Natural killer cell (primary cell): ENCODE results near the gene TXNRD1. TPM values are rescaled to one million over a fixed set of nuclear protein-coding genes. Genes with fewer than 3 reads are reported as not detected.
A peak's percentile ranks its signal among the peaks of the same experiment; 100 is the strongest.

Experiments used
- ATAC-seq, 3 donors: fragments of 150-1000 bp in 2 of 3; fragments of 200-7000 bp in 1 of 3; cut with Tn5 transposase; 1 replicate in 1 of 3; 2 replicates in 2 of 3; pipeline ENCODE4 v1.10.0; 2021; ENCODE audit warnings: mild to moderate bottlenecking in 2 of 3, moderate library complexity in 2 of 3
- DNase-seq, 2 donors: peaks; one replicate each; pipeline versions ENCODE4 v3.0.0 to v3.0.0-alpha.2; 2013 to 2021; ENCODE audit warnings: mixed read lengths in 1 of 2
- H3K27ac ChIP-seq: one replicate; pipeline ENCODE4 v1.5.1; 2013; ENCODE audit warnings: mild to moderate bottlenecking, low read length
- H3K27me3 ChIP-seq: one replicate; pipeline ENCODE4 v1.6.1; 2013; ENCODE audit warnings: low read length; ENCODE audit not compliant: control insufficient read depth, insufficient read depth
- H3K36me3 ChIP-seq: one replicate; pipeline ENCODE4 v1.6.1; 2013; ENCODE audit warnings: low read length; ENCODE audit not compliant: control insufficient read depth, insufficient read depth
- H3K4me1 ChIP-seq: one replicate; pipeline ENCODE4 v1.6.1; 2013; ENCODE audit warnings: low read length; ENCODE audit not compliant: control insufficient read depth, insufficient read depth
- H3K4me3 ChIP-seq: one replicate; pipeline ENCODE4 v1.5.1; 2013; ENCODE audit warnings: low read length
- H3K9me3 ChIP-seq: one replicate; pipeline ENCODE4 v1.6.1; 2013; ENCODE audit warnings: low read length; ENCODE audit not compliant: control insufficient read depth, insufficient read depth
- H3K27ac Mint-ChIP-seq, 2 donors: one replicate each; pipeline ENCODE4 v1.8.0; 2022; ENCODE audit warnings: mild to moderate bottlenecking in 2 of 2, mixed read lengths in 2 of 2, moderate library complexity in 1 of 2
- H3K27me3 Mint-ChIP-seq, 2 donors: one replicate each; pipeline ENCODE4 v1.8.0; 2022; ENCODE audit warnings: low read depth in 2 of 2, mixed read lengths in 2 of 2
- H3K36me3 Mint-ChIP-seq: one replicate; pipeline ENCODE4 v1.8.0; 2022; ENCODE audit warnings: mixed read lengths
- H3K4me1 Mint-ChIP-seq, 2 donors: one replicate each; pipeline ENCODE4 v1.8.0; 2022; ENCODE audit warnings: mixed read lengths in 2 of 2
- H3K4me3 Mint-ChIP-seq: one replicate; pipeline ENCODE4 v1.8.0; 2022; ENCODE audit warnings: mild to moderate bottlenecking, moderate library complexity, mixed read lengths
- H3K9me3 Mint-ChIP-seq, 2 donors: one replicate each; pipeline ENCODE4 v1.8.0; 2022; ENCODE audit warnings: mixed read lengths in 2 of 2
- WGBS: methylation state at CpG from one replicate; pipeline ENCODE4 v1.1.7; 2013; ENCODE audit warnings: missing lambda C conversion rate; ENCODE audit not compliant: insufficient coverage; 5-methylcytosine and 5-hydroxymethylcytosine counted together
- intact Hi-C: fragments of 100-400 bp; cut with micrococcal nuclease; formaldehyde crosslinking; loops from one replicate; pipeline ENCODE4 v1.14.2; 2022
- total RNA-seq, 4 donors: library from RNA; stranded (reverse); fragments of 120-200 nt in 1 of 4; gene quantifications; one replicate each; pipeline versions ENCODE4 v1.2.3 to v1.2.4, GENCODE V29; 2013 to 2022
- TF ChIP-seq, protein P1 (sequence below): fragments of 200-600 bp; IDR thresholded peaks from one replicate; pipeline ENCODE4 v1.8.0; 2022; ENCODE audit warnings: antibody characterized with exemption

The TXNRD1 gene
- total RNA-seq, 3 donors from 2014 or later (not counting 1 experiment from before 2014, with no cell fraction given): 46.9 to 59.7 (median 47.3) TPM

DNA sequence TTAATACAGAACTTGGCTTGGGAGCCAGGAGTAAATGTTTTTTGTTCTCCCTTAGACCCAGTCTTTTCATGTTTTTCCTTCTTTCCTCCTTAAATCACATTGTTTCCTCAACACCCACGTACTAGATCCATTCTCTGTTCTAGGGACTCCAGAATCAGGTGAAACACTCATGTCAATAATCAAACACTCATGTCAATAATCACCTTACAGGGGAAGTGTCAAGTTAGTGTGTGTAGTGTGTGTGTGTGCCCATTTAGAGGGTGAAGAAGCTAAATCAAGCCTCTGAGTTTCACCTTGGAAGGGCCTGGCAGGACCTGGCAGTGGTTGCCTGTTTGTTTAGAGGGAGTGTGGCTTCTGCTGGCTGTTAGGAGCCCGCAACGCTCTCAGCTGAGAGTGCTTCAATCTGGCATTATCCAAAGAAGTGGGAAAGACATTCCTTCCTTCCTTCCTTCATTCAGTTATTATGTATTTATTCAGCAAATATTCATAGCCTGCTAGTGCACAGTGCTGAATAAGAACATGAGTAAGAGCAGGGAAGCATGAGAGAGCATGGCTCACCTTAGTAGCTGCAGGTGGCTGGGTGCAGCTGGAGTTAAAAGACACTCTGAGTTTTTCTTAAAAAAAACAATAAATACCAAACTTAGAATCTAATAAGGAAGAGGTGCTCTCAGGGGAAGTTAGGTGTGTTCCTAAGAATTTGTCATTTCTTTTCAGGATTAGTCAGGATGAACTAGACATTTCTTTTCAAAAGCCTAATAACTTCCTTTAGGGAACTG is 70.3 kb downstream of the TXNRD1 start:
- Histone ChIP-seq H3K4me3 (no peak overlapping the region), H3K27ac (peak overlapping the region; percentile 88), H3K36me3 (no peaks in the 10 kb centered on the region), H3K27me3 (no peaks in the 10 kb centered on the region), H3K9me3 (no peaks in the 10 kb centered on the region), H3K4me1 (peaks cover 32% of the 10 kb centered on the region)
- peak overlapping the region; percentile 97 to 99 for H3K27ac Mint-ChIP-seq
- no peaks in the 10 kb centered on the region for H3K9me3 Mint-ChIP-seq
- intact Hi-C loops: loop anchor here (2.0 to 5.0 kb wide), 3 partner anchors 69 to 355 kb away; partner anchors contain the start of genes HCFC2, HSP90B1 and TXNRD1
- H3K27me3 Mint-ChIP-seq: peaks cover 0 to 6% of the 10 kb centered on the region in 2 donors
- 71% methylated on average over 1 of the region's 3 CpGs for WGBS
- H3K4me1 Mint-ChIP-seq: peaks cover 31 to 39% of the 10 kb centered on the region in 2 donors
- ATAC-seq (no peak), DNase-seq (no peak)
- H3K4me3 Mint-ChIP-seq: peak overlapping the region; percentile 26
- TF ChIP-seq, protein P1, sequence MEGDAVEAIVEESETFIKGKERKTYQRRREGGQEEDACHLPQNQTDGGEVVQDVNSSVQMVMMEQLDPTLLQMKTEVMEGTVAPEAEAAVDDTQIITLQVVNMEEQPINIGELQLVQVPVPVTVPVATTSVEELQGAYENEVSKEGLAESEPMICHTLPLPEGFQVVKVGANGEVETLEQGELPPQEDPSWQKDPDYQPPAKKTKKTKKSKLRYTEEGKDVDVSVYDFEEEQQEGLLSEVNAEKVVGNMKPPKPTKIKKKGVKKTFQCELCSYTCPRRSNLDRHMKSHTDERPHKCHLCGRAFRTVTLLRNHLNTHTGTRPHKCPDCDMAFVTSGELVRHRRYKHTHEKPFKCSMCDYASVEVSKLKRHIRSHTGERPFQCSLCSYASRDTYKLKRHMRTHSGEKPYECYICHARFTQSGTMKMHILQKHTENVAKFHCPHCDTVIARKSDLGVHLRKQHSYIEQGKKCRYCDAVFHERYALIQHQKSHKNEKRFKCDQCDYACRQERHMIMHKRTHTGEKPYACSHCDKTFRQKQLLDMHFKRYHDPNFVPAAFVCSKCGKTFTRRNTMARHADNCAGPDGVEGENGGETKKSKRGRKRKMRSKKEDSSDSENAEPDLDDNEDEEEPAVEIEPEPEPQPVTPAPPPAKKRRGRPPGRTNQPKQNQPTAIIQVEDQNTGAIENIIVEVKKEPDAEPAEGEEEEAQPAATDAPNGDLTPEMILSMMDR: no peak
- no peaks in the 10 kb centered on the region for H3K36me3 Mint-ChIP-seq

DNA sequence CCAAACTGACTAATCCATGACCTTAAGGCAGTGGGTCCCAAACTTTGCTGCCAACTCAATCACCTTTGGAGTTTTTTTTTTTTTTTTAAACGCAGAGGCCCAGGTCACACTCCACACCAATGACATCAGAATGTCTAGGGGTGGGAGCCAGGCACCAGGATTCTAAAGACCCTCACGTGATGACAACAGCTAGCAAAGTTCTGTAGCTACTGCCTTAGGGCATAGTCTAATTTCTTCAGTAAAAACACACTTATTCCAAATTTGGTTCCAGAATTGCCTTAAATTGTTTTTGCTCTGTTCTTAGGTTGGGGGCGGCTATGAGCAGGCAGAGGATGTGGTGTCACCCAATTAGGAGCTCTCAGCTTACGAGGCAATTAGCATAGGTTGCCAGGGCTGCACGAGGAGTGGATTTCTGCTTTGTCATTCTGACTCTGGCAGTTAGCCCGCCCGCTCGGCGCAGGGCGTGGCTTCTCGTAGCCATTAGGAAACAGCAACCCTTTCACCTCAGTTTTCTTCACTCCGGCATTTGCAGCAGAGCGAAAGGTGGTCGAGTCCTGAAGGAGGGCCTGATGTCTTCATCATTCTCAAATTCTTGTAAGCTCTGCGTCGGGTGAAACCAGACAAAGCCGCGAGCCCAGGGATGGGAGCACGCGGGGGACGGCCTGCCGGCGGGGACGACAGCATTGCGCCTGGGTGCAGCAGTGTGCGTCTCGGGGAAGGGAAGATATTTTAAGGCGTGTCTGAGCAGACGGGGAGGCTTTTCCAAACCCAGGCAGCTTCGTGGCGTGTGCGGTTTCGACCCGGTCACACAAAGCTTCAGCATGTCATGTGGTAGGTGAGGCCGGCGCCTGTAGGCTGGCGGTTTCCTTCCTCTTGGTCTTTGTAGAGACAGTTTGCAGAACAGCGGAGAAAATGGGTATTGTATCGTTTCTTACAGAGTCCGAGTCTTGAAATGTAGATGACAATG is 71.2 kb downstream of the TXNRD1 start:
- H3K27me3 ChIP-seq: no peaks in the 10 kb centered on the region
- TF ChIP-seq, protein P1: no peak
- 0% methylated on average over 39 of the region's 40 CpGs for WGBS
- H3K4me1 ChIP-seq: peaks cover 32% of the 10 kb centered on the region
- Mint-ChIP-seq H3K27me3 (no peaks in the 10 kb centered on the region), H3K4me3 (peak overlapping the region; percentile 98), H3K36me3 (no peaks in the 10 kb centered on the region), H3K9me3 (no peaks in the 10 kb centered on the region), H3K27ac (peak overlapping the region; percentile 97 to 99), H3K4me1 (peaks cover 32 to 39% of the 10 kb centered on the region in 2 donors)
- peaks cover 3% of the 10 kb centered on the region for H3K36me3 ChIP-seq
- intact Hi-C loops: loop anchor here (1.0 to 5.0 kb wide), 4 partner anchors 17 to 356 kb away; partner anchors contain the start of genes EID3, HCFC2, HSP90B1 and TXNRD1
- ATAC-seq (peak; percentile 88 to 96 (median 89)), DNase-seq (peak; percentile 77 to 94)
- H3K4me3 ChIP-seq: peak overlapping the region; percentile 86
- peak overlapping the region; percentile 88 for H3K27ac ChIP-seq
- no peaks in the 10 kb centered on the region for H3K9me3 ChIP-seq

DNA sequence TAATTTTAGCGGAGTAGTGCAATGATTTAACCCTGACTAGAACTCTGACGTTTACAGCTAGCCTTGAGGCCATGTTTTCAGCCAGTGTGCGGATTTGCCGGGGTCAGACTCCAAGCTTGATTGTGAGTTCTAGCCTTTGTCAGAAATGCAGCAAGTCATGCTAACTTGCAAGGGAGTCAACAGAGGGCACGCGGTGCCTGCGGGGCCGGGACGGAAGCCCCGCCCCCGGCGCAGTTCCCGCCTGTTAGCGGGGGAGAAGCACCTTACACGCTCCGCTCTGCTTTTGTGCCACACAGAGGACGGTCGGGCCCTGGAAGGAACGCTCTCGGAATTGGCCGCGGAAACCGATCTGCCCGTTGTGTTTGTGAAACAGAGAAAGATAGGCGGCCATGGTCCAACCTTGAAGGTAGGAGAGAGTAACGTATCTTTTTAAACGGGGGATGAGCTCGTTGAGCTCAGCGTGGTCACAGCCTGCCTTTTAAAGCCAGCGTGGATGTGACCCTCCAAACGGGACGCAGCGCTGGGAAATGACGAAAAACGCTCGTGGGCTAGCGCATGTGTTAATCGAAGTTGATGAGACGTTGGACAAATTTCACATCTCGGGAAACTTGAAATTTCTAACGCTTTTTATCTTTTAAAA is 73.2 kb downstream of the TXNRD1 start:
- DNase-seq (peak; percentile 76 to 92), ATAC-seq (peak; percentile 69 to 83 (median 71))
- Histone ChIP-seq H3K4me1 (peaks cover 32% of the 10 kb centered on the region), H3K9me3 (no peaks in the 10 kb centered on the region), H3K36me3 (peaks cover 9% of the 10 kb centered on the region), H3K27ac (peak overlapping the region; percentile 88), H3K4me3 (peak overlapping the region; percentile 86), H3K27me3 (no peaks in the 10 kb centered on the region)
- TF ChIP-seq, protein P1: no peak
- under 1% methylated on average over 41 of the region's 41 CpGs for WGBS
- Mint-ChIP-seq H3K4me1 (peaks cover 50 to 54% of the 10 kb centered on the region in 2 donors), H3K27ac (peak overlapping the region; percentile 97 to 99), H3K9me3 (no peaks in the 10 kb centered on the region), H3K4me3 (peak overlapping the region; percentile 98), H3K36me3 (peaks cover 11% of the 10 kb centered on the region), H3K27me3 (no peaks in the 10 kb centered on the region)
- intact Hi-C loops: loop anchor here (5.0 kb wide), 2 partner anchors 71 to 226 kb away; partner anchors contain the start of genes HCFC2 and TXNRD1
